Endothelial cell of umbilical vein (primary cell): ENCODE data around the gene GLIPR1L2. TPM values are rescaled to one million over a fixed set of nuclear protein-coding genes. Genes with fewer than 3 reads are reported as not detected.

Experiments
- BruUV-seq: library from RNA; stranded (reverse); fragments of 400-500 nt; replicated peaks from 2 replicates; lab custom pipeline; 2021; lab: Mats Ljungman, UMichigan
- CTCF ChIA-PET: fragments of 300-600, 350-600 bp; sonication (Branson Sonifier 250); formaldehyde crosslinking; loops from one replicate; lab custom pipeline; 2021; ENCODE audit warnings: antibody characterized with exemption, inconsistent platforms; lab: Charles Lee
- POLR2A ChIA-PET: fragments of 300-600, 350-600 bp; sonication (Branson Sonifier 250); formaldehyde crosslinking; loops from one replicate; lab custom pipeline; 2021; ENCODE audit warnings: antibody characterized with exemption, inconsistent platforms; lab: Charles Lee
- DNase-seq: peaks from one replicate; pipeline ENCODE4 v3.0.0-alpha.2; 2011; ENCODE audit warnings: low read depth, low spot score
- FAIRE-seq: peaks from 2 replicates; lab custom pipeline; 2011; peaks lifted over from hg19 to GRCh38; lab: Jason Lieb, UNC
- H2AFZ ChIP-seq: 2 replicates; pipeline ENCODE4 v1.6.0; 2012; ENCODE audit warnings: low read depth, low read length, control low read depth, inconsistent platforms
- H3K27ac ChIP-seq: 2 replicates; pipeline ENCODE4 v1.5.1; 2011; ENCODE audit warnings: low read depth, mild to moderate bottlenecking, control low read depth, low read length, moderate library complexity; ENCODE audit not compliant: insufficient read depth
- H3K27me3 ChIP-seq, 2 experiments: 2 replicates each; pipeline versions ENCODE4 v1.6.0 to v1.6.1; 2011; ENCODE audit warnings: low read length in 2 of 2, mixed read lengths in 1 of 2; ENCODE audit not compliant: control insufficient read depth in 2 of 2, insufficient read depth in 2 of 2
- H3K36me3 ChIP-seq, 2 experiments: 2 replicates in 1 of 2; 3 replicates in 1 of 2; pipeline ENCODE4 v1.5.1; 2011; ENCODE audit warnings: low read length in 2 of 2, mild to moderate bottlenecking in 1 of 2, moderate library complexity in 1 of 2; ENCODE audit not compliant: control insufficient read depth in 2 of 2, insufficient read depth in 2 of 2; ENCODE audit errors: extremely low read depth in 1 of 2
- H3K4me1 ChIP-seq: 3 replicates; pipeline ENCODE4 v1.5.1; 2011; ENCODE audit warnings: mild to moderate bottlenecking, low read length; ENCODE audit not compliant: control insufficient read depth, insufficient read depth; ENCODE audit errors: extremely low read depth
- H3K4me2 ChIP-seq: 2 replicates; pipeline ENCODE4 v1.6.1; 2011; ENCODE audit warnings: low read length, control low read depth, mixed read lengths; ENCODE audit not compliant: insufficient read depth
- H3K4me3 ChIP-seq, 3 experiments: fragments of 200-600 bp in 1 of 3; sonication (generic), shearing (Covaris generic) in 1 of 3; replicated peaks in 1 of 3; 2 replicates each; pipeline ENCODE4 v1.5.1; 2011 to 2016; ENCODE audit warnings: control low read depth in 3 of 3, low read length in 3 of 3, mild to moderate bottlenecking in 2 of 3, inconsistent platforms in 1 of 3, low read depth in 1 of 3, moderate library complexity in 1 of 3; ENCODE audit not compliant: insufficient read depth in 1 of 3
- H3K79me2 ChIP-seq: 2 replicates; pipeline ENCODE4 v1.6.0; 2012; ENCODE audit warnings: low read length, inconsistent platforms; ENCODE audit not compliant: control insufficient read depth, insufficient read depth
- H3K9ac ChIP-seq: replicated peaks from 2 replicates; pipeline ENCODE3; 2011; ENCODE audit warnings: low read length, control low read depth; ENCODE audit not compliant: insufficient read depth; ENCODE audit errors: extremely low read depth
- H3K9me1 ChIP-seq: replicated peaks from 3 replicates; pipeline ENCODE4 v1.6.0; 2011; ENCODE audit warnings: mild to moderate bottlenecking, low read length; ENCODE audit not compliant: control insufficient read depth, insufficient read depth; ENCODE audit errors: extremely low read depth
- H3K9me3 ChIP-seq: replicated peaks from 2 replicates; pipeline ENCODE4 v1.5.1; 2012; ENCODE audit warnings: low read length, inconsistent platforms; ENCODE audit not compliant: control insufficient read depth, insufficient read depth
- H4K20me1 ChIP-seq: replicated peaks from 2 replicates; pipeline ENCODE3; 2011; ENCODE audit warnings: mild to moderate bottlenecking, low read length; ENCODE audit not compliant: control insufficient read depth, insufficient read depth; ENCODE audit errors: extremely low read depth
- CTCF ChIP-seq, 2 donors: IDR thresholded peaks; 1 replicate in 1 of 2; 2 replicates in 1 of 2; pipeline ENCODE4 v1.5.1; 2011; ENCODE audit warnings: low read length in 2 of 2, mild to moderate bottlenecking in 2 of 2, moderate library complexity in 2 of 2, control low read depth in 1 of 2, inconsistent platforms in 1 of 2, low read depth in 1 of 2; ENCODE audit not compliant: insufficient read depth in 1 of 2; ENCODE audit errors: extremely low read depth in 1 of 2
- EZH2 ChIP-seq: IDR thresholded peaks from 2 replicates; pipeline ENCODE4 v1.6.1; 2012; ENCODE audit warnings: borderline replicate concordance, low read depth, mild to moderate bottlenecking, moderate library complexity, low read length, inconsistent platforms; ENCODE audit not compliant: severe bottlenecking
- FOS ChIP-seq: IDR thresholded peaks from 2 replicates; pipeline ENCODE4 v1.6.1; 2011; ENCODE audit warnings: mild to moderate bottlenecking, low read length, moderate library complexity, borderline replicate concordance; ENCODE audit not compliant: insufficient read depth
- GATA2 ChIP-seq: IDR thresholded peaks from 2 replicates; pipeline ENCODE4 v1.7.0; 2011; ENCODE audit warnings: low read depth, mild to moderate bottlenecking, moderate library complexity, mixed read lengths, low read length; ENCODE audit not compliant: insufficient read length, insufficient read depth
- JUN ChIP-seq: IDR thresholded peaks from 2 replicates; pipeline ENCODE4 v1.6.1; 2011; ENCODE audit warnings: borderline replicate concordance, low read depth; ENCODE audit not compliant: insufficient read length, insufficient read depth
- MAX ChIP-seq: IDR thresholded peaks from 2 replicates; pipeline ENCODE4 v1.6.1; 2011; ENCODE audit not compliant: insufficient read depth, insufficient read length
- MYC ChIP-seq: IDR thresholded peaks from one replicate; pipeline ENCODE4 v1.6.1; 2011; ENCODE audit warnings: mild to moderate bottlenecking, low read depth, low read length
- POLR2A ChIP-seq: IDR thresholded peaks from 2 replicates; pipeline ENCODE4 v1.6.1; 2012; ENCODE audit warnings: low read depth, mild to moderate bottlenecking, control low read depth, low read length
- POLR2AphosphoS5 ChIP-seq: IDR thresholded peaks from 2 replicates; pipeline ENCODE4 v1.6.1; 2012; ENCODE audit warnings: low read depth, mild to moderate bottlenecking, control low read depth, low read length, moderate library complexity; ENCODE audit not compliant: insufficient read depth
- dilution Hi-C: fragments of 300-500 bp; cut with MboI; formaldehyde crosslinking; loops from one replicate; pipeline ENCODE4 v1.15.0; 2019; ENCODE audit warnings: low sequenced_read_pairs; ENCODE audit not compliant: extremely low pct_ligation_motif_present
- intact Hi-C: fragments of 100-400 bp; cut with micrococcal nuclease; formaldehyde crosslinking; loops from one replicate; pipeline ENCODE4 v1.10.0; 2022
- polyA plus RNA-seq, 4 experiments: library from polyadenylated mRNA; depleted of rRNA in 3 of 4; stranded (reverse) in 3 of 4; unstranded in 1 of 4; fragments of >200 nt; gene quantifications; 2 replicates each; pipeline versions ENCODE4 v1.2.1 to v1.2.3, GENCODE V29; 2011 to 2012; ENCODE audit warnings: missing spikeins in 1 of 4
- total RNA-seq: library from RNA; stranded (reverse); gene quantifications from 2 replicates; pipeline ENCODE4 v1.2.3, GENCODE V29; 2021

Gene GLIPR1L2
- total and polyA plus RNA-seq, 2 donors (not counting 3 experiments of a cell fraction or from before 2014, with no cell fraction given): 0.07 TPM; not detected in 1

DNA sequence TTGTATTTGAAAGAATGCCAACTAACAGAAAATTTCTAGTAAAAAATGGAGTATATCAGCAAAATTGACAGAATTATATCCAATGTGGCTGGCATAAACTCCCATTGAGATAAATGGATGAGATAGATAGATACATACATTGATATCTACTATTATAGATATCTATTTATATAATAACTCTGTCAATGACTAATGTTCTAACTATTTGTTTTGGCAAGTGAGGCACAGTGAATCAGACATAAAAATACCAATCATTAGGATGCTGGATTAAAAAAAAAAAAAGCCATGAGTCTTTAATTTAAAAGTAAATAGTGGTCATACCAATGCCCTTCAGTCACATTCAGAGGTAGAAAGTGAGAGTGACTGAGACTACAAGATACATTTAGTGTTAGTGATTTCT is 56.0 kb downstream of the GLIPR1L2 start:
- CTCF ChIA-PET: interaction anchor here (0.9 to 1.6 kb wide), 6 partner anchors 10 to 112 kb away, joined by 3 to 5 read pairs (median 4); partner anchors contain the start of genes GLIPR1, GLIPR1L1 and GLIPR1L2
- Histone ChIP-seq H3K27me3 (no peaks in the 10 kb centered on the region), H3K27ac (no peak overlapping the region), H3K9me3 (no peaks in the 10 kb centered on the region), H3K79me2 (no peaks in the 10 kb centered on the region), H3K36me3 (no peaks in the 10 kb centered on the region), H3K4me1 (peaks cover 9% of the 10 kb centered on the region), H3K9ac (no peak overlapping the region), H3K9me1 (no peaks in the 10 kb centered on the region), H2AFZ (no peak overlapping the region), H3K4me2 (no peak overlapping the region), H4K20me1 (no peaks in the 10 kb centered on the region), H3K4me3 (no peak overlapping the region)
- TF ChIP-seq POLR2AphosphoS5 (no peak), FOS (peak; percentile 65)
- BruUV-seq: no TSS peak
- DNase-seq (peak; percentile 52), FAIRE-seq (no peak)
- POLR2A ChIA-PET: interaction anchor here (1.1 kb wide), 2 partner anchors 34 to 36 kb away, joined by 3 to 4 read pairs; partner anchors contain the start of gene GLIPR1
- intact Hi-C loops: loop anchor here (2.0 kb wide), 1 partner anchor 34 kb away; the partner anchor contains the start of gene GLIPR1
- dilution Hi-C loops: no loop called here

GRCh38 chr12:75447691-75448393 is 57.0 kb downstream of the GLIPR1L2 start:
- Histone ChIP-seq H3K4me2 (peak overlapping the region; percentile 2), H3K9ac (no peak overlapping the region), H3K9me1 (no peaks in the 10 kb centered on the region), H3K79me2 (no peaks in the 10 kb centered on the region), H2AFZ (no peak overlapping the region), H3K4me1 (peaks cover 9% of the 10 kb centered on the region), H3K27ac (no peak overlapping the region), H3K4me3 (no peak overlapping the region), H4K20me1 (no peaks in the 10 kb centered on the region), H3K27me3 (no peaks in the 10 kb centered on the region), H3K36me3 (no peaks in the 10 kb centered on the region), H3K9me3 (no peaks in the 10 kb centered on the region)
- POLR2A ChIA-PET: interaction anchor here (1.1 kb wide), 1 partner anchor 33 kb away, joined by 3 read pairs; the partner anchor contains the start of gene GLIPR1
- no peak for FAIRE-seq
- dilution Hi-C loops: no loop called here
- no peak for DNase-seq
- intact Hi-C loops: loop anchor here (2.0 kb wide), 1 partner anchor 33 kb away; the partner anchor contains the start of gene GLIPR1
- TF ChIP-seq POLR2A (no peak), MYC (no peak), JUN (no peak), GATA2 (no peak), EZH2 (no peak), MAX (no peak), FOS (no peak), CTCF (IDR thresholded peaks at IDR 0.05; ENCODE audit: extremely low read depth in 1 of 2, insufficient read depth in 1 of 2, low read depth in 1 of 2, low read length in 2 of 2) (no peak), POLR2AphosphoS5 (no peak)
- CTCF ChIA-PET: interaction anchor here (0.9 to 1.5 kb wide), 3 partner anchors 11 to 113 kb away, joined by 3 to 4 read pairs (median 4); partner anchors contain the start of gene GLIPR1L1
- no TSS peak for BruUV-seq
